ENCODE results near the gene DAPK3.
"Not testable (repeated sequence)": the region's sequence is repeated elsewhere in the genome, so short reads cannot be mapped to it uniquely, and the experiment has no call there.

Gene DAPK3

GRCh38 chr19:3977242-3978143, 6.6 kb upstream of the DAPK3 start:
- FAIRE-seq = no peak

- FAIRE-seq = no peak
Observed at GRCh38 chr19:3976495-3977241, 5.8 kb upstream of the DAPK3 start.

- FAIRE-seq = no peak
Observed at GRCh38 chr19:3975637-3976087, 4.8 kb upstream of the DAPK3 start.

- no peak for FAIRE-seq
Observed at GRCh38 chr19:3975144-3975543, 4.2 kb upstream of the DAPK3 start.

GRCh38 chr19:3970313-3970807, 539 bp downstream of the DAPK3 start:
- FAIRE-seq = no peak

GRCh38 chr19:3969435-3970312, 1.2 kb downstream of the DAPK3 start:
- FAIRE-seq = no peak

GRCh38 chr19:3968556-3969434, 2.1 kb downstream of the DAPK3 start:
- no peak for FAIRE-seq

GRCh38 chr19:3967983-3968382, 2.9 kb downstream of the DAPK3 start:
- FAIRE-seq = not testable (repeated sequence)

- no peak for FAIRE-seq
Observed at GRCh38 chr19:3966051-3967017, 4.6 kb downstream of the DAPK3 start.

GRCh38 chr19:3964256-3965194, 6.4 kb downstream of the DAPK3 start:
- FAIRE-seq = no peak

GRCh38 chr19:3963458-3964255, 7.2 kb downstream of the DAPK3 start:
- no peak for FAIRE-seq

GRCh38 chr19:3961007-3961406, 9.9 kb downstream of the DAPK3 start:
- no peak for FAIRE-seq

GRCh38 chr19:3959766-3960131, 11.2 kb downstream of the DAPK3 start:
- no peak for FAIRE-seq

- no peak for FAIRE-seq
Observed at GRCh38 chr19:3958836-3959765, 11.8 kb downstream of the DAPK3 start.

- no peak for FAIRE-seq
Observed at GRCh38 chr19:3955688-3956087, 15.2 kb downstream of the DAPK3 start.

GRCh38 chr19:3955276-3955675, 15.6 kb downstream of the DAPK3 start:
- not testable (repeated sequence) for FAIRE-seq

- FAIRE-seq = no peak
Observed at GRCh38 chr19:3954107-3954506, 16.8 kb downstream of the DAPK3 start.
